Measurements from ENCODE around the gene MAML3.

The MAML3 gene

GRCh38 chr4:139781066-139781465 is 372.9 kb downstream of the MAML3 start:
- no peak for DNase-seq (ENCODE audit: low read depth)

- no peak for DNase-seq (ENCODE audit: low read depth)
Measured at GRCh38 chr4:139779691-139780090, 374.3 kb downstream of the MAML3 start.

DNA sequence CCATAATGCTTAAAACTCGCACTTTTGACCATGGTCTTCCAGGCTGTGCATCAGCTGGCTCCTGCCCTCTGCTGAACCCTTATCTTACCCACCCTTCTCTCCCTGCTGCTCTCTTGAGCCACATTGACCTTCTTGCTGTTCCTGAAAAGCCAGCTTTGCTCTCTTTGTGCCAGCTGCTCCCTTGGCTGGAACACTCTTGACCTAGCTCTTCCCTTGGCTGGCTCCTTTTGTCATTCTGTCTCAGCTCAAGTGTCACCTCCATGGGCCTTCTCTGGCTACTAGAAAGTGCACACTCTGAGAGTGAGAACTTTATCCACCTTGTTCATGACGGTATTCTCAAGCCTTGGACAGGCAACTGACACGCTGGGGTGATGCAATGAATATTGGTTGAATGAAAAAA is 376.2 kb downstream of the MAML3 start:
- no peak for DNase-seq (ENCODE audit: low read depth)

DNA sequence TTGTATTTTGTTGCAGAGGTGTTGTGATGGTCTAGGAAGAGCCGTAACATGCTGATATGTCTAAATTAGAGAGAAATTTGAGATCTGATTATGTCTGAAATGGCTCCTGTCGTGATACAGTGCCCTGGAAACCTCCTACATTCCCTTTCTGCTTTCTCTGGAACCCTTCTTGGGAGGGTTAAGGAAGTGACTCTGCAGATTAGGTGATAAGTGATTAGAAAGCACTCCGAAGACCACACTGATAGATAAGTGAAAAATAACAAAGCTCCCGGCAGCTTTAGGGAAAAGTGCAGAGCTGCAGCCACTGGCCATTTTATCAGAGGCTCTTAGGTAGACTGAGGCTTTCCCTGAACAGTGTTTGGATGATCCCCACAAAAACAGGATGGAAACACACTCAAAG is 377.7 kb downstream of the MAML3 start:
- no peak for DNase-seq (ENCODE audit: low read depth)

GRCh38 chr4:139774759-139775487 is 379.1 kb downstream of the MAML3 start:
- DNase-seq (ENCODE audit: low read depth), result no peak

DNA sequence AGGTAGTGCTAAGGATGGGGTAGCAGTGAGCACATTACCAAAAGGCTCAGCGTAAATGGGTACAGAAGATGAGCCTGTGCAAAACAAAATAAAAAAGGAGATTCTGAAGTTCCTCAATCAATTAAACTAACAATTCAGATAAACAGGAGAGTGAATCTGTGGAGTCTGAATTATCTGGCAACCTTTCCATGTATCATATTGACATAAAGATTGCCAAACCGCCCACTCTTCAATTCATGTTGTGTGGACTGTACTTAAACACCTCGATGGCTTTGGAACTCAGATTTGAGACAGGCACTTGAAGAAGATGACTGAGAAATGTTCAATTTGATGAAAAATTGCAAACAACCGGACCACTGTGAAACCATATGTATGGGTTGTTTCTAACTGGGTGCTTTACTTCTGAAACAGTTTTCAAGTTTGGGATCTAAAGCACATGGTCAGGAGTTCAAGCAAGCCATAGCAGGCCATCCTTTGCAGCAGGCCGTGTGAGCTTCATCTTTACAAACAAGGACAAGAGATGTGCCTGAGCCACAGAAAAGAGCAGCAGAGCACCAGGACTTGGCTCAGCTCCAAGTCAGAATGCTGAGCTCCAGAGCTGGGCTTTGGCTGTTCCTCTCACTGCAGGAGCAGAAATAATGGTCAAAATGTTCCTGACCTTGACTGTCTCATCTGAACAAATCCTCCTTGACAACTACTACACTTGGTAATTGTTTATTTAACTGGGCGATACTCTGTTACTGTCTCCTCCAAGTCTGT is 380.2 kb downstream of the MAML3 start:
- no peak for DNase-seq (ENCODE audit: low read depth)

DNA sequence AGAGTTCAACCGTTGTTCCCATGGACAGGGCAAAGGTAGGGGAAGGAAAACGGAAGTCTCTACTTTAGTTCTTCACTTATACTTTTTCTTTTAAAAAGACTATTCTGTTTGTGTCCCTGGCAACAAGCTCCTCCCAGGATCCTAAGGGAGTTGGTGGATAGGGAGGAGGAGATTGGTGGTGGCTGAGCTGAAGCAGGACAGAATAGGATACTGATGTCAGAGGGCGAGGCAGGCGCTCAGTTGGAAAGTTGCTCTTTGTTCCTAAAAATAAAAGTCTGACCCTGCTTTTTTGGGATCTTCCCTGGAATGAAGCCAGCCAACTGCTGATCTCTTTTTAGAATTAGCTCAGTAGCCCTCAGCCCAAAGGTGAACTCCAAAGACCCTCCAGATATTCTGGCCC is 383.6 kb downstream of the MAML3 start:
- DNase-seq (ENCODE audit: low read depth), result no peak

DNA sequence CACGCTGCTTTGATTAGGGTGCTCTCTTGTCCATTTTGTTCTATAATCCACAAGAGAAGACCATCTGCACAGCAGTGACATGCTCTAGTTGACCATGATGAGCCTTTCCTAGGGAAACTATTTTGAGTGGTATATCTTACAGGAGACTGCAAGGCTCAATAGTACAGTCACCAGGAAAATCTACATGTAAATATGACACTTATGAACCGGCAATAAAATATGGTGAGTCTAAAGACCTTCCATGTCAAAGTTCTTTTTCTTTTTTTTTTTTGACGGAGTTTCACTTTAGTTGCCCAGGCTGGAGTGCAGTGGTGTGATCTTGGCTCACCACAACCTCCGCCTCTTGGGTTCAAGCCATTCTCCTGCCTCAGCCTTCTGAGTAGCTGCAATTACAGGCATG is 384.6 kb downstream of the MAML3 start:
- DNase-seq (ENCODE audit: low read depth), result no peak

DNA sequence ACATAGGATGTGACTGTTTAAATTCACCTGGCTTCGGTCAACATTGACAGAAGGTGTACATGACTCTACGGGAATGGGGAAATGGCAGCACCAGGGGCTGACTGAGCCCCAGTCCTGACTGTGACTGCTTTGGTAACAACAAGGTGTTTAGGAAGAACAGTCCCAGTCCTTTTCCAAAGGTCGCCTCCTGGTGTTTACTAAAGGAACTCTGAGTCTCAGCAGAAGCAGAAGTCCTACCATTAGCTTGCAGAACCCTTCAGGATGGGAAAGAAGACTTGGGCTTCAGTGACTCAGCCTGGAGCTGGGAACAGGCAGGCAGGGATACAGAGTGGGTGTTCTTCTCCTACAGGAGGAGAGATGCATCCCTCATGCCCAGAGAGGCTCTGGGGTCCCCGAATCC is 385.1 kb downstream of the MAML3 start:
- no peak for DNase-seq (ENCODE audit: low read depth)

DNA sequence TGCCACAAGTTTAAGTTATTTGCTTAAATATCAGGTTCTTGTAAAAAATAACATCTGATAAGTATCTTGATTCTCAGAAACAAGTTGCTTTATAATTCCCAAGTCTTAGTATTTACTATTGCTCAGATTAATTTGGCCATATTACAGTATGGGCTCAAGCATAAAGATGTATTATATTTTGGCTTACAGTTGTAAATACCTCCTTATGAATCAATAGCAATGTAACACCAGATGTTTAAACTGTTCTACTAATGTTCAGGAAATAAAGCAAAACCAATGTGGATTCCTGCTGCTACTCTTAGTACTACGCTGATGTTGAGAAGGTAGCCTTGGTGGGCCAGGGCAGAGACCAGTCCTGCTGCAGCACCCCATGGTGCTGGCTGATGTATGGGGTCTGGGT is 385.6 kb downstream of the MAML3 start:
- no peak for DNase-seq (ENCODE audit: low read depth)

- DNase-seq (ENCODE audit: low read depth), result no peak
Measured at GRCh38 chr4:139767585-139767984, 386.4 kb downstream of the MAML3 start.

- DNase-seq (ENCODE audit: low read depth), result no peak
Measured at GRCh38 chr4:139767168-139767567, 386.8 kb downstream of the MAML3 start.

GRCh38 chr4:139764686-139765310 is 389.2 kb downstream of the MAML3 start:
- no peak for DNase-seq (ENCODE audit: low read depth)

DNA sequence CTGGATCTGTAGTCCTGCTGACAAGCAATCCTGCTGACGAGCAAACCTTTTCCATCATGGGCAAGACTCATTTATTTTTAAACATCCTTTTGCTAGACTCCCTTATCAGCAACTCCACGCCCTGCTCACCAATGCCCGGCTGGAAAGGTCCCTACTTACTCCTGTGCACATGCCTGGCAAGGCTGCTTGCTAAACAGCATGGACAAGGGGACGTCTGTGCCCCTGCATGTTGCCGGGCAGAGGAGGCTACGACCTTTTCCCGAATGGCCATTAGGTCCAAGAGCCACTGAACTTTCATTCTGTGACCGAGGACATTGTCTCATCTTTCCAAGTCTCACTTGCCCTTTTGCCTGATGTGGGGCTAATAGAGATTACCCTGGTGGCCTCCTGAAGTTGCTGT is 389.8 kb downstream of the MAML3 start:
- DNase-seq (ENCODE audit: low read depth), result no peak

GRCh38 chr4:139763672-139764071 is 390.3 kb downstream of the MAML3 start:
- DNase-seq (ENCODE audit: low read depth), result no peak

DNA sequence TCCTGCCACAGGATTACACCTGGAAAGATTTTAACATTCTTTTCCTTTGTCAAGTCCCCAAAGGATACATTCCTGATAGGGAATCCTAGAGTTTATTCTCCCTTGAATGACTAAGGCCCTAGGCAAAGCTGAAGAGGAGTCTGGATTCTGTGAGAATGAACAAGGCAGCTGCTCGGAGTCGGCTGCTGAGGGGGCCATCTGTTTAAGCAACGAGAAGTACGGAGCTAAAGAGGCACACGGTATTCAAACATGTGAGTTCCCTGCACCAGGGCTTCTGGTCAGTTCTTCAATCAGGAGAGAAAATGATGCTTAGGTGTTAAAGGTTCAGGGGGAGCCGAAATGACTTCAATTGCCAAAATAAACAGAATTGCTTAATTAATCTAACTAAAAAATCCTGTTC is 390.8 kb downstream of the MAML3 start:
- no peak for DNase-seq (ENCODE audit: low read depth)

- DNase-seq (ENCODE audit: low read depth), result no peak
Measured at GRCh38 chr4:139762720-139763119, 391.3 kb downstream of the MAML3 start.

DNA sequence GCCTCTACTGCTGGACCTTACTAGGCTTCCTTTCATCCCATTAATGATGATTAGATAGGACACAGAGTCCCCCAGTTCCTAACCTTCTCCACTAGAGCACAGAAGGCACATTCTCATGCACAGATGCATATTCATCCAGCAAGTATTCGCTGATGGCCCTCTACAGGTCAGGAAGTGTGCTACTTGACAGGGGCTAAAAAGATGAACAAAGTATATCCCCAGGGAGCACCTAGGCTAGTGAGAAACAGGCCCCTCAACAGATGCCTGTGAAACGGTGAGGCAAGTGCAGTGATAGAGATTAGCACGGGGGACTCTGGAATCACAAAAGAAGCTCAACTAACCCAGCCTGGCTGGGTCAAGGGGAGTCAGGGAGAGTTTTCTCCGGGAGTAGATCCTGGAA is 392.5 kb downstream of the MAML3 start:
- no peak for DNase-seq (ENCODE audit: low read depth)

GRCh38 chr4:139760567-139760966 is 393.4 kb downstream of the MAML3 start:
- no peak for DNase-seq (ENCODE audit: low read depth)

DNA sequence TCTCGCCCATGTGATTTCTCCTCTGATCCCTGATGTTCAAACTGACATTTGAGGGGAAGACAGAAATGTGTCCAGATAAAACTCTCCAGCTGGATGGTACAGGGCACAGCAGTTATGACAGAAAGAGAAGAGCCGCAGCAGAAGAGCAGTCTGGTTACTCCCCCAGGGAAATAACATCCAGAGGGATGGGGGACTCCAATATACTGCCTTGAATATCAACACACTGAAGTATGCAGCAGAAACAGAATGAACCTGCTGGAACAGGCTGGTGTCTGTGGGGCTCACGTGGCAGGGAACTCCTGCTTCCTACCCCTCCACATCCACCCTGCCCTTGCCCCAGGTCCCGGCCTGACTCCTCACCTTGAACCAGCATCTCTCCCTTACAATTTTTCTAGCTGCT is 394.9 kb downstream of the MAML3 start:
- no peak for DNase-seq (ENCODE audit: low read depth)

GRCh38 chr4:139756391-139757180 is 397.4 kb downstream of the MAML3 start:
- no peak for DNase-seq (ENCODE audit: low read depth)

DNA sequence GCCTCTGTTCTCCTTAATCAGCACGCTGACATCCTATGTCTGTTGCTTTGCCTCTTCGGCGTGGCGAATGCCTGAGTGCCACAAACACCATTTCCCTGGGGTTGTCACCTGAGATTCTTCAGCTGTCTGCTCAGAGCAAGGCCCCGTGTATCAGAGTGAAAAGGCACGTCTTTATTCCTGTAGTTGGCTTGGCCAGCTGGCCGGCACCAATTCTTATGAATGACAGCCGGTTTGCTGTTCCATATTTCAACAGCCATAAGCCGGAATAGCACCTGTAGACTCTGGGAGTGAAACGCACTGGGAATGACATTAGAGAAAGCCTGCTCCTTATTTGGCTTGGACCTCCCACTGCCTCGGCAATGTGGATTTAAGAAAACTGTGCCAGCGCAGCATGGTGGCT is 399.0 kb downstream of the MAML3 start:
- no peak for DNase-seq (ENCODE audit: low read depth)

DNA sequence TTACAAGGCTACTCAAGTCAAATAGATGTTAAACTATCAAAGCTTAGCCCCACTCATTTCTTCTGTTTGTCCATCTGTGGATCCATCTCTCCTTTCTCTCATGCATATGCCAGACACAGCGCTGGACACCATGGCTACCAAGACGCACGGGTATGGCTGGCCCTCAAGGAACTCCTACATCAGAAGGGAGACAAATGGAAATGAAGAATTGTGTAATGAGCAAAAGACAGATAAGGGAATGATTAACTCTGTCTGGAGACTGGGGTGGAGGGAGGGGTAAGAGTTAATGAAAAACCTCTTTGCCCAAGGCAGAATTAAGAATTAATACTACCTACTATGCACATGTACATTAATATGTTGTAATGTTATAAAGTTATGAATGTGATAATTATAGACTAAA is 400.3 kb downstream of the MAML3 start:
- DNase-seq (ENCODE audit: low read depth), result no peak
